CD4-positive, alpha-beta T cell treated with Interferon alpha-2 for 1 hour (primary cell): ENCODE data around the gene NEUROG2.
A peak's percentile ranks its signal among the peaks of the same experiment; 100 is the strongest.
"Not testable (repeated sequence)": the region's sequence is repeated elsewhere in the genome, so short reads cannot be mapped to it uniquely, and the experiment has no call there.

ENCODE experiments used
- DNase-seq, 2 donors: peaks; one replicate each; pipeline ENCODE4 v3.0.0-alpha.2; 2020 to 2022

The NEUROG2 gene

GRCh38 chr4:112520598-112521122, 4.7 kb upstream of the NEUROG2 start:
- DNase-seq: no peak

DNA sequence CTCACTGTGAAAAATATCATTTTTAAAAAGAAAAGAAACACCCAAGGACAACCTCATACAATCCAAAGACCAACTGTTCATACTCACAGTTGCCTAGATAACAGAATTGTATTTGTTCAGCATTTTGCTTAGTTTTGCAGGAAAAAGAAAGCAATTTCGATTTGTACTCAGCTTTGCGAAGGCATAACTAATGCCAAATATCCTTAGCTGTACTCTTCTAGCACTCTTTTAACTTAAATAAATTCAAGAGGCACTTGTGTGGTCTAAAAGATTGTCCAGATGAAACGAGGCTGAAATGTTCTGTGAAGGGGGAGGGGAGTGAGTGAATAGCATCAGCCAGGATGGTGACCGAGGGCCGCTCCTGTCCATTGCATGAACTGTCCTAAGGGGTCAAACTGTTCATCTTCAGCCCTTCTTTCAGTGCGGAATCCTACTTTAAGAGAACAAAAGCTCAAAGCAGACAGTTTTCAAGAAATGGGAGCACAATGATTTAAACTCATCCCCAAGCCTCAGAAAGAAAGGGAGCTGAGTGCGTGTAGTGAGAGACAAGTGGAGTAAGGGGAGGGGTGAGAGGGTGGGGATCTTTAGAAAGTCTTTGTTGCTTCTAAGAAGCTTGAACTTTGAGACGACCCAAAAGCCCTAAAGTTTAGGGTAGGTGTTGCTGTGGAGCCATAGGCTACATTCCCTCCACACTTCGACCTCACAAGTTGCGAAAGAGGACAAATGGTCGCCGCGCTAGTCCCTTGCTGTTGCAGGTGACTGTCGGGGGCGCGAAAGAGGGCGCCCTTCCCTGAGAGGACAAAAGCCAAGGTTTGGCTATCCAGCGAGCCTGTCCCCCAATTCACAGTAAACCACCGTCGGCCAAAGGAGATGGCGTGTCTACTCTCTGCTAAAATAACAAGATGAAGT, 4.0 kb upstream of the NEUROG2 start:
- DNase-seq: no peak

DNA sequence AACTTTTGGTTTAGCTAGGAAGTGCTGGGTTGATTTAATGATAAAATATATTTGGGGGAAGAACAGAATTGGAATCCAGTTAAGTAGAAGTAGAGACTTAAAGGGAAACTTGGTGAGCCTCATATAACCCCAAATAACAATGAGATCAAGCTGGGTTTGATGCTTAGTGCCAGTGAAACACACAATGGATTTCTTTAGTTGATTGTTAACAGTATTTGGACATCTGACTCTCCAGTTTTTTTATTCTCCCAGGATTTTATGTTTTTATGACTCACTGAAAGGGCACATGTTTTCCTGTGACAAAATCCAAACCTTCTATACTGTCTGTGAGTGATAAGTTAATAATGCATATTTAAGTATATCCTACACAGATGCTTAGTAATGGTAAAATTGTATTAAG, 2.7 kb upstream of the NEUROG2 start:
- no peak for DNase-seq

GRCh38 chr4:112517911-112518310, 1.9 kb upstream of the NEUROG2 start:
- no peak for DNase-seq

- DNase-seq: no peak
Measured at GRCh38 chr4:112517067-112517634, 1.2 kb upstream of the NEUROG2 start.

GRCh38 chr4:112516471-112517066, 589 bp upstream of the NEUROG2 start:
- DNase-seq: no peak

- DNase-seq: peak in 1 of 2 donors; percentile 49
Measured at GRCh38 chr4:112515198-112516065, 548 bp downstream of the NEUROG2 start.

DNA sequence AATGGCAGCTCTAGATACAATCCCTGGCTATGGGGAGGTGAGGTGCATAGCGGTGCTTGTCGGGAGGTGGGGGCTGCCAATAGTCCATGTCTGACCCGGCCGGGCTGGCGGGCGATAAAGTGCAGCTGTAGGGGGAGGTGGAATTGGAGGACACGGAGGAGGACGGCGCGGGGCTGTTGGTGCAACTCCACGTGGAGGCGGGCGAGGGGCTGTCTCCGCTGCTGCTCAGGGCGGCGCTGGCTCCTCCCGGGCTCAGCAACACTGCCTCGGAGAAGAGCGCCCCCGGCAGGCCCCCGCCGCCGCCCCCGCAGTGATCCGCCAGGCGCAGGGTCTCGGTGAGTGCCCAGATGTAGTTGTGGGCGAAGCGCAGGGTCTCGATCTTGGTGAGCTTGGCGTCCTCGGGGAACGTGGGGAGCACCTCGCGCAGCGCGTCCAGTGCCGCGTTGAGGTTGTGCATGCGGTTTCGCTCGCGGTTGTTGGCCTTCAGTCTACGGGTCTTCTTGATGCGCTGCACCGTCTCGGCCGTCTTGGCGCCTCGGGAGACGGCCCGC, 1.3 kb downstream of the NEUROG2 start:
- no peak for DNase-seq

DNA sequence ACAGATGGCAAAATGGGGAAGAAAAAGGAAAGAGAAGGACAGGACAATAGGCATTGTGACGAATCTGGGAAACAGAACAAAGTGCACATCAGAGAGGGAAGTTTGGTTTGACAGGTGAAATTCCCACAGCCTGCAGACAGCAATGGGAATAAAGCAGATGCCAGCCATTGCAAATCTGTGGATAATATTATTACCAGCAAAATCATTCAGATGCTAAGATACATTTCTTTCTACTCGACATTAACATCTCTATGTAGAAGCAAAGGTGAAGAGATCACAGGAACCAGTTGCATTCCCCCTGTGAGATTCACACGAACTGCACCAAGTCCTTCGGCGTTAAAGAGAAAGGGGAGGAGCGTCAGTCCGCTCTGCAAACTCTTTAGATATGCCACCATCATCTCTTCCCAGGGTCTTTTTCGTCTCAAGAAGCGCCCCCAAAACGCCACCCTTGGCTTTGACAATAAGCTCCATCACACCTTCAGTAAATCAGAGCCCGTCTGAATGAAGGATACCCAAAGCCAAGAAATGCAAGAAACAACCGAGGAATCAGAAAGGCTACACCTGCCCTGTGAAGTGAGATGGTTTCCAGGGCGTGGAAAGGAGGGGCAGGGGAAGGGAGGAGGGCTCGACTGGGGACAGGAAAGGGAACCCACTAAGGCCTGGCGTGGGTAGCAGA, 1.9 kb downstream of the NEUROG2 start:
- DNase-seq: no peak

DNA sequence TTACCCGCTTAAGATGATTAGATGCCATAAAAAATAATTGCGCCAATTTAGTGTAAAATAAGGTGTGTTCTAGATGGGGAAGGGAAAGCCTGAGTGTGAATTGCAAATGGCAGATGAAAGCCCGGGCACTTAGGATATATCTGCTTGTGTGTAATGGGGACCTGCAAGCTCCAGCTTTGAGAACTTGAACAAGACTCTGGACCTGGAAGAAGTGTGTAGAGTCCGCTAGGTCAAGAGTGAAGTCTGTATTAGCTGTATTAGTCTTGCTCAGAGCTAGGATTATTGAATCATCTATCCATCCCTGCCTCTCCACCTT, 4.2 kb downstream of the NEUROG2 start:
- DNase-seq: no peak

DNA sequence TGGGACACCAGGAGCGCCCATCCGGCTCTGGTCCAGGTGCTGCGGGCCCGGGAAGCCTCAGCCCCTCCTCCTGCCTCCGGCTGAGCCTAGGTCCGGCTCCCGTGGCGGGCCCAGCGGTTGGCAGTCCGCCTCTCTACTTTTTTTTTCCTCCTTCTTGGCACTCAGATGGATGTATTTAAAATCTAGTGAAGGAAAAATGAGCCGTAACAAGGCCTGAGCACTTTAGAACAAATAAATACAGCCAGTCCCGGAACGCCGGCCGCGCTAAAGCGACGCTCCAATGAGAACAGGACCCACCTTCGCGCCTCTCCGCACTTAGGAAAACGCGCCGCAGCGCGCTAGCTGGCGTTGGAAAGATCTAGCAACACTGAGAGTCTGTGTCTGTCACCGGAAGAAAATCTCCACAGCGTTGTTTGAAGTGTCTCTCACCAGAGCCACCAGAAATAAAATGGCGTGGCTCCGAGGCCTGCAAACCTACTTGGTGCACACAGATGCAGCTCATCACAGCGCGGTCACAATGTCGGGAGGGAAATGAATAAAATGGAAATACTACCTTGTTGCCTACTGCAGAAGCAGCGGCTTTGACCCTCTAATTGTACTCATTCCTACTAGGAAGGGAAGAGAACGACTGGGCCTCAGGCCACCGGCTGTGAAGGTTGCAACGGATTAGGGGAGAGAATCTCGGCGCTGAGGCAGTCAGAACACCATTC, 4.7 kb downstream of the NEUROG2 start:
- DNase-seq: no peak

DNA sequence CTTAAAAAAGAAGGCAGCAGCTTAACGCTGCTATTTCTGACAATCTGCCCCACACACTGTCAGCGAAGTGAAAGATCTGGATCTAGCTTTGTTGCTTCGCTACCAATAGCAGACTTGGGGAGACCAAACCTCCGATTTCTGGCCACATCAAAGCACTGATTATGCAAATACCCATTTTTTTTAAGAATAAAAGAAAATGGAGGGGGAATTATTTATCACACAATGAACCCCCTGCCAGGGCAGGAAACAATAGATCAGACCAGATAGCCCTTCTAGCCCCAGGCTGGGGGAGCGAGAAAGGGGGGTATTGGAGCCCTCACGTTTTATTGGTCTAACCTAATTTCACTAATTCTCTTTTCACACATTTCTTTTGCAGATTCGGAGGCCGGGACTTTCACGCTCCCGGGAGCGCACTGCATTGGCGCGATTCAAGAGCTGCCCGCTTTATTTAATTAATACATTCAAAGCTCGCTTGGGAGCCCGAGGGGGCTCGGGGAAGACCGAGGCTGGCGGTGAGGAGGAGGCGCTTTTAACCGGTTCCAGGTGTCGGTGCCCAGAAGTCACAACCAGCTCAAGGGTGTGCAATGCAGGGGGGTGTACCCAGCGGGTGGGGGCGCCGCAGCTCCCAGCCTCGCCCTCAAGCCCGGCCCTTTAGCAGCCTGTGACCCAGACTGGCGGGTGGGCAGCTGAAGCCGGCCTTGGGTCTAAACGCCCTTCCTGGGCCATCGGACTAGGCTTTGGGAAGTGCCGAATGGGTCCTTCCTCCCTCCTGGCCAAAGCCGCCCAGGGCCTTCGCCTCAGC, 5.5 kb downstream of the NEUROG2 start:
- DNase-seq: no peak

DNA sequence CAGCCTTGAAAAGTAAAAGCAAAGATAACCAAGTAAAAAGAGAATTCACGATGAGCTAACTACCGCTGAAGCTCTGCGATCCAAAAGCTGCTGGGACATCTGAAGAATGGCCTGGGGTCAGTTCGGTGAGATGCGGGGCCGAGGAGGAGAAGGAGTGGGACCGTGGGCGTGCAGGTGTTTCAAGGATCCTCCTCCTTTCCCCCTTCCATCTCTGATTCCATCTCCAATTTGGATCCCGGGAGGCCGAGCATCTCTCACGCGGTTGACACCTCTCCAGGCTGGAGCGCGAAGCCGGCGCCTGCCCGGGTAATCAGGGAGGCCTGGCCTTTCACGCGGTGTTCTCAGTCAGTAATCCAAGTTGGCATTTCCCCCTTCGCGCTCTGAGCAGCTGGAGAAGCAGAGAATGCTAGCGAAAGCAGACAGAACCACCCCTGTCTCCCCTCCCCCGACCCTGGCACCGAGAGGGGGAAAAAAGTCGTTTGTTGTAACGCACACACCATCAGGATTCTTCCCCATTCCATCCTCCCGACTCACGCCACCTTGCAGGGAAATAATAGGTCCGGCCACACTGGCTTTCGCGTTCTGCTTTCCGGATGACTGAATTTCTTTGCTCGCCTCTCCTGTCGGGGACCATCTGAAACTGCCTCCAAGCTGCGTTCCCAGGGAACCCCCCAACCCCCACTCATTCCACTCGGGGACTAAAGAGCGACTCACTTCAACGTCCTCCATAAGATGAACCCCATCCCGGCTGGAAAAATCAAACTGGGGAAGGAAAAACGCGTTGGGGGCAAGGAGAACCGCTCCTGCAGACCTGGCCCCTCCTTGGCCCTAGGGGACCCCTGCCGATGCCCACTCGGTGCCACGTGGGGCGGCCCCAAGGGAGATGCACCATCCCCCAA, 6.5 kb downstream of the NEUROG2 start:
- no peak for DNase-seq

- DNase-seq: no peak
Measured at GRCh38 chr4:112508356-112508755, 7.6 kb downstream of the NEUROG2 start.

- no peak for DNase-seq
Measured at GRCh38 chr4:112504807-112505206, 11.2 kb downstream of the NEUROG2 start.

- DNase-seq: no peak
Measured at GRCh38 chr4:112502871-112503270, 13.1 kb downstream of the NEUROG2 start.

DNA sequence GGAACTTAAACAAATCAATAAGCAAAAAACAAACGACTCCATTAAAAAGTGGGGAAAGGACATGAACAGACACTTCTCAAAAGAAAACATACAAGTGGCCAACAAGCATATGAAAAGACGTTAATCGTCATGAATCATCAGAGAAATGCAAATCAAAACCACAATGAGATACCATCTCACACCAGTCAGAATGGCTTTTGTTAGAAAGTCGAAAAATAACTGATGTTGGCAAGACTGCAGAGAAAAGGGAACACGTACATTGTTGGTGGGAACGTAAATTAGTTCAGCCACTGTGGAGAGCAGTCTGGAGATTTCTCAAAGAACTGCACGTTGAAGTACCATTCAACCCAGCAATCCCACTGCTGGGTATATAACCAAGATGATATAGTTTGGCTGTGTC, 23.7 kb downstream of the NEUROG2 start:
- no peak for DNase-seq

DNA sequence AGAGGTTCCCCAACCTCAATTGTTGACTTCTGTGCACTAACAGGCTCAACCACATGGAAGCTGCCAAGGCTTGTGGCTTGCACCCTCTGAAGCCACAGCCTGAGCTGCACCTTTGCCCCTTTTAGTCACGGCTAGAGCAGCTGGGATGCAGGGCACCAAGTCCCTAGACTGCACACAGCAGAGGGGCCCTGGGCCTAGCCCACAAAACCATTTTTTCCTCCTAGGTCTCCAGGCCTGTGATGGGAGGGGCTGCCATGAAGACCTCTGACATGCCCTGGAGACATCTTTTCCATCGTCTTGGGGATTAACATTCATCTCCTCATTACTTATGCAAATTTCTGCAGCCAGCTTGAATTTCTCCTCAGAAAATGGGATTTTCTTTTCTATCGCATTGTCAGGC, 25.2 kb downstream of the NEUROG2 start:
- not testable (repeated sequence) for DNase-seq

DNA sequence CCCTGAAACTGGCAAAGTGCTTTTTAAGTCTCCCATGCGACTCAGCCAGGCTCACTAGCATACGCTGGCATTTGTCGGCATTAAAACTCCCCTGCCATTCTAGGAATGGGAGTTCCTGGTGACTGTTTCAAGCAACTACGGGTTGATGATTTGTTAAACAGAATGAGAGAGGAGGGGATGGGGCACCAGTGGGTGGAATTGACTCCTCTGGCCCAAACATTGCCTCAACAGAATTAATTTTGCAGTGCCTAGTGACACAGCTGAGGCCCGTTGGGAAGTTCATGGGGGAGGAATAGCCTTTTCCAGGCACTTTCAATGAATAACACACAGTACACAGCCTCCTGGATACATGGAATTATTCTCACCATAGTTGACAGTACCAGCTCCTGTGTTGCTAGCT, 30.1 kb downstream of the NEUROG2 start:
- no peak for DNase-seq
